GM19452 (cell line): Measurements from ENCODE around the gene LSAMP.

Experiments
- ATAC-seq: cut with Tn5 transposase; IDR thresholded peaks from one replicate; pipeline ENCODE4 v1.9.1; 2021; ENCODE audit not compliant: unreplicated experiment

Gene LSAMP

GRCh38 chr3:116033516-116033915, 411.8 kb downstream of the LSAMP start:
- no peak for ATAC-seq

- no peak for ATAC-seq
These were observed 413.1 kb downstream of the LSAMP start for GRCh38 chr3:116032176-116032575.

GRCh38 chr3:116030131-116030850, 415.0 kb downstream of the LSAMP start:
- ATAC-seq, result no peak

GRCh38 chr3:116029266-116029665, 416.0 kb downstream of the LSAMP start:
- no peak for ATAC-seq

DNA sequence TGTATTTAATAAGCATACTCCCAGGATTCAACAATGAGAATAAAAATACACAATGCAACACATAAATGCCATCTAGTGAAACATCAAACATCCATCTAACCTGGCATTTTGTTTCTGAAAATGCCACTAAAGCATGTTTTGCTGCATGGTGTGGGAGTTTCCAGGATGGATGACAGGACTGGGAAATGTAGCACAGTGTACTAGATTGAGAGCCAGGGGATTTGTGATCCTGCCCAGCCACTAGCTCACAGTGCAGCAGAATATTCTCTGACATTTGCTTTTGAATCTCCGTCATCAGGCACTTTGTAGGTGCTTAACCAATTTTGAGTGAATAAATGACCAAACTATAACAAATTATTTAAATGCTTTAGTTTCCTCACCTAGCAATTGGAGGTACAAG, 417.1 kb downstream of the LSAMP start:
- ATAC-seq, result no peak

- peak; percentile 29 for ATAC-seq
These were observed 424.3 kb downstream of the LSAMP start for GRCh38 chr3:116020989-116021388.

GRCh38 chr3:116020495-116020894, 424.8 kb downstream of the LSAMP start:
- ATAC-seq, result peak; percentile 85

GRCh38 chr3:116019254-116019763, 426.0 kb downstream of the LSAMP start:
- ATAC-seq, result no peak

DNA sequence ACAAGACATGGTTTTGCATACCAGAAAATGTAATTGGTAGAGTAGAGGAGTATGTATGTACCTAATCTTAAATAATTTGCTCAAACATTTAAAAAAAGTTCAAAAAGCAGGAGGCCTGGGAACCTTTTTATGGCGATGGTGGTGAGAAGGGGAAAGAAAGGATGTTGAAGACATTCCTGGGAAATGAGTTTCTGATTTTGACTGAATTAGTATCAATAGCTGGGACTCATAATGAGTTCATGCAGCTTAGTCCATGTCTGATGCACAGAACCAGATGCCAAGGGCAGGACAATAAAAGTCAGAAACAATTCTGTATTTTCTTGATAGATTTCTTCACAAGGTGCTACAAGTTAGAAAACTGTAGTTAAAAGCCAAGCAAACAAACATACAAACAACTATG, 426.6 kb downstream of the LSAMP start:
- no peak for ATAC-seq

DNA sequence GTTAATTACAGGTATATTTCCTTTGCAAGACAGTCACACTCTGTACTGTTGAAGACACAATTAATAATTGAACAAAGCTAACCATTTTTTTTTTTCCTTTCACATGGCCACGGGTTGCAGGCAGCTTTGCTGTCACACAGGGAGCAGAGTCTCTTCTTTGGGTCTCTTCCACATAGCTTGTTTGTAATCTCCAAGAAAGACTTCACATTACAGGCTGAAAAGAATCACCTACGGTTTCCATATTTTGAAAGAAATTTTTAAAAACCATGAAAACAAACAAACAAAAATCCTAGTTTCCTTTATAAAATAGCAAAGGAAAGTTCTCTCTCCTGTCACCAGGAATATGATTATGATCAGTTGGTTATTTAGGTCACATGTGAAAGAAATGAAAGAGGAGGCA, 429.4 kb downstream of the LSAMP start:
- no peak for ATAC-seq

DNA sequence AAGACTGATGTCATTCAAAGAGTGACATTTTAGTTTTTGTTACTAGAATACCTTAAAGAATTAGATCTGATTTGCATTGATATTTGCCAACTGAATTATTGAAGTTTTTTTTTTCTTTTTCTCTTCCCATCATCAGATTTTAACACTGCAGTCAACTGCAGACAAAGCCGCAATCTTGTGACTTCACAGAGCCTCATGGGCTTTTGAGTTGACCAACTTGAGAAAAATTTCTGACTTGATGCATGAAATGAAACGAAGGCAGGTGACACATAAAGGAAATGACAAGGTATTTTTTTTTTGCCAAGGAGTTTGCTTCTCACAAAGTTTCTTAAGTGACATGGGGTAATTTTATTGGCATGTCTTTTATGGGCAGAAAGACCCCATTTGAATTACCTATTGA, 438.3 kb downstream of the LSAMP start:
- no peak for ATAC-seq

GRCh38 chr3:116005404-116005803, 439.9 kb downstream of the LSAMP start:
- ATAC-seq, result no peak

- ATAC-seq, result no peak
These were observed 443.1 kb downstream of the LSAMP start for GRCh38 chr3:116002235-116002634.

- no peak for ATAC-seq
These were observed 444.1 kb downstream of the LSAMP start for GRCh38 chr3:116001151-116001621.

DNA sequence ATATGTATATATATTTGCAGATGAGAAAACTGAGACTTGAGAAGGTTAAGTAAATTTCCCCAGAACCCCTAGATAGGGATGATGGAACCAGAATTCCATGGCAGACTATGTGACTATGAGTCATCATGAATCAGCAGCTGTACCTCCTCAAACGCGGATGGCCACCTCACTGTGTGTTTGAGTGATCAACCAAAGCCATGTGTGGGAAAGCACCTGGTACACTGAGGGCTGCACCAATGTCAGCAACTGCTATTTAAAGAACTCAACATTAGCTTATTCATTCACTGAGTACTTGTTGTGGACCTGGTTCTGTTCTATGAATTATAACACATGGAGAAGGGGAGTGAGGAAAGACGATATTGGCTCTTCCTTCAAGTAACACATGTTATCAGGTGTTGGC, 445.0 kb downstream of the LSAMP start:
- ATAC-seq, result peak; percentile 71

DNA sequence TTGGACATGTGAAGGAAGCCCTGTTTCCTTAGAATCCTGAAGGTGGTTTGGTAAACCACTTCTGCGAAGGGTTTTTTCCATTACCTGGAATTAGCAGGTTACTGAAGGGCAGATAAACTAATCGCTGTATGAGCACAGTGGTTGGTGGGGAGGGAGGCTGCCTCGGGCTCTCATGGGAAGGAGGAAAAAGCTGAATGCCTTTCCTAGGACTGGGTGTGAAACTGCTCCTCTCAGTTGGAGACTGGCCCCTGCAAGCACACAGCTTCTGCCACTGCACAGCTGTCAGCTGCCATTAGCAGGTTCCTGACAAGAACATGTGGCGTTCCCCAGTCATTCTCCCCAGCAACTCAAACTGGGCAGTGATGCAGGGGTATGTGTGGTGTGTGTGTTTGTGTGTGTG, 445.7 kb downstream of the LSAMP start:
- ATAC-seq, result no peak

GRCh38 chr3:115999001-115999585, 446.2 kb downstream of the LSAMP start:
- no peak for ATAC-seq

- ATAC-seq, result no peak
These were observed 448.7 kb downstream of the LSAMP start for GRCh38 chr3:115996420-115997108.

DNA sequence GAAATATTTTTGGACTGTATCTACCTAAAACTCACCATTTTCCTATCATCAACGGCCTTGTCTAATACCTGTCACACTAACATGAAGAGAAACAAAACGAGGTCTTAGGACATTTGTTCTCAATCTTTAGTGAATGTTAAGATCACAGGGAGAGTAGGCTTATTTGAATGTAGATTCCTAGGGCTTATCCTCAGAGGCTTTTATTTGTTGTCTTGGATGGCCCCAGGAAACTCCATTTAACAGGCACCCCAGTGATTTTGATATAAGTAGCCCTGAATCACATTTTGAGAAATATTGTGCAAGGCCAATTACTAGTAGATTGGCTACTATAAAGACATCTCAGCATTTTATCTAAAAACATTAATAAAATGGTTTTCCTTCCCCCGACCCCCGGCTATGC, 454.6 kb downstream of the LSAMP start:
- no peak for ATAC-seq

DNA sequence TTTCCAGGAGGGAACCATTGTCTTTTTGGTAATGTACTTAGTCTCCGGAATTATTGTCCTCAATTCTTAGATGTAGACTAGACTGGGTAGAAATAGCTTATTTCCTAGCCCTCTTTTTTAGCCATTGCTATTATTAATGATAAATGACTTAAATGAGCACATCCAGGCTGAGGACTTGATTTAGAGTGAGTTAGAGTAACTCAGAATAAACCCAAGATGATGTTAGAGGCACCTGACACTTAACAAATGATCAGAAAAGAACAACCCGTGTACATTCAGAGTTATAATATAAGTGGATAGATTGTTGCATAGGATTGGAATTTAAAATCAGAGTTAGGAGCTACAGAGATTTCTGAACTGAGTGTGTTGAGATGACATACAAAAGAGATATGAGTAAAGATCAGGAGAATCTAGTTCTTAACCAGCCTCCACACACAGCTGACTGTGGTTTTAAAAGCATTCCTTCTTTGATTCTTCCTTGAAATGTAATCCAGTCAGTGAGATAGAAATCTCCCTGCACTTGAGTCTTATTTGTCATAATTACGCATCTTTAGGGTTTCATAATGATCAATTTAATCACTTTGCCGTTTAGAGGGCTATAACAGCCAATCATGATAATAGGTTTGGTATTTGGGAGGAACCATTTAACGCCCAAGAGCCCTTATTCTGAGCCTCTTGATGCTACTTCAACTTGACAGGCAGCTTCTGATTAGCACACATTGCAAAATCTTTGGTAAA, 455.4 kb downstream of the LSAMP start:
- no peak for ATAC-seq

- no peak for ATAC-seq
These were observed 458.6 kb downstream of the LSAMP start for GRCh38 chr3:115986555-115987207.
